Measurements from ENCODE around the gene LCTL. TPM values are rescaled to one million over a fixed set of nuclear protein-coding genes. Genes with fewer than 3 reads are reported as not detected.

LCTL gene
- total RNA-seq, 2 donors from 2014 or later = 0.51 to 0.77 TPM

- Mint-ChIP-seq H3K27ac (no peak overlapping the region), H3K4me1 (no peaks in the 10 kb centered on the region), H3K9me3 (no peaks in the 10 kb centered on the region), H3K4me3 (no peak overlapping the region), H3K27me3 (ENCODE audit: insufficient read depth) (no peaks in the 10 kb centered on the region), H3K36me3 (ENCODE audit: low read depth) (peaks cover 44% of the 10 kb centered on the region)
- TF ChIP-seq, protein P1, sequence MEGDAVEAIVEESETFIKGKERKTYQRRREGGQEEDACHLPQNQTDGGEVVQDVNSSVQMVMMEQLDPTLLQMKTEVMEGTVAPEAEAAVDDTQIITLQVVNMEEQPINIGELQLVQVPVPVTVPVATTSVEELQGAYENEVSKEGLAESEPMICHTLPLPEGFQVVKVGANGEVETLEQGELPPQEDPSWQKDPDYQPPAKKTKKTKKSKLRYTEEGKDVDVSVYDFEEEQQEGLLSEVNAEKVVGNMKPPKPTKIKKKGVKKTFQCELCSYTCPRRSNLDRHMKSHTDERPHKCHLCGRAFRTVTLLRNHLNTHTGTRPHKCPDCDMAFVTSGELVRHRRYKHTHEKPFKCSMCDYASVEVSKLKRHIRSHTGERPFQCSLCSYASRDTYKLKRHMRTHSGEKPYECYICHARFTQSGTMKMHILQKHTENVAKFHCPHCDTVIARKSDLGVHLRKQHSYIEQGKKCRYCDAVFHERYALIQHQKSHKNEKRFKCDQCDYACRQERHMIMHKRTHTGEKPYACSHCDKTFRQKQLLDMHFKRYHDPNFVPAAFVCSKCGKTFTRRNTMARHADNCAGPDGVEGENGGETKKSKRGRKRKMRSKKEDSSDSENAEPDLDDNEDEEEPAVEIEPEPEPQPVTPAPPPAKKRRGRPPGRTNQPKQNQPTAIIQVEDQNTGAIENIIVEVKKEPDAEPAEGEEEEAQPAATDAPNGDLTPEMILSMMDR (conservative IDR thresholded peaks at IDR 0.05) = no peak
- no peaks in the 10 kb centered on the region for H3K4me1 ChIP-seq (ENCODE audit: control insufficient read depth, insufficient read depth, low read length)
- DNase-seq = no peak
- H3K27me3 ChIP-seq (ENCODE audit: control insufficient read depth, insufficient read depth, low read length, poor library complexity, severe bottlenecking) = no peaks in the 10 kb centered on the region
- H3K36me3 ChIP-seq (ENCODE audit: control insufficient read depth, insufficient read depth, low read length) = peaks cover 51% of the 10 kb centered on the region
- H3K27ac ChIP-seq (ENCODE audit: low read depth, low read length) = no peak overlapping the region
- H3K4me3 ChIP-seq (ENCODE audit: low read length) = no peak overlapping the region
- H3K9ac ChIP-seq (ENCODE audit: extremely low read depth, low read length, poor library complexity, severe bottlenecking) = no peak overlapping the region
- no peaks in the 10 kb centered on the region for H3K9me3 ChIP-seq (ENCODE audit: control insufficient read depth, low read length)
- 60 to 86% methylated on average over 1 of the region's 1 CpG for WGBS, 2 experiments (ENCODE audit: insufficient coverage in 1 of 2, insufficient read length in 1 of 2)
Observed at GRCh38 chr15:66545255-66545654, 20.5 kb downstream of the LCTL start.

DNA sequence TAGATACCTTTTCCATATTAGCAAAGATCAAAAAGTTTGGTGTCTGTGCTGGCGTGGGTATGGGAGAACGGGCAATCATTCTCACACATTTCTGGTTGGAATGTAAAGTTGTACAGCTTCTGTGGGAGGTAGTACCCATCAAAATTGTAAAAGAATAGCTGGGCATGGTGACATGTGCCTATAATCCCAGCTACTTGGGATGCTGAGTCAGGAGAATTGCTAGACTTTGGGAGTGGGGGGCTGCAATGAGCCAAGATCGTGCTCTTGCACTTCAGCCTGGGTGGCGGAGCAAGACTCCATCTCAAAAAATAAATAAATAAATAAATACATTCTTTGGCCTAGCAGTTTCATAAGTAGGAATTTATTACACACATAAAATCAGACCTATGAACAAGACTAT lies 22.9 kb downstream of the LCTL start:
- no peak overlapping the region for H3K27ac ChIP-seq (ENCODE audit: low read depth, low read length)
- H3K36me3 ChIP-seq (ENCODE audit: control insufficient read depth, insufficient read depth, low read length) = peaks cover 56% of the 10 kb centered on the region
- H3K4me1 ChIP-seq (ENCODE audit: control insufficient read depth, insufficient read depth, low read length) = no peaks in the 10 kb centered on the region
- 100% methylated on average over 1 to 2 of the region's 4 CpGs for WGBS, 2 experiments (ENCODE audit: insufficient coverage in 1 of 2, insufficient read length in 1 of 2)
- no peaks in the 10 kb centered on the region for H3K9me3 ChIP-seq (ENCODE audit: control insufficient read depth, low read length)
- H3K27me3 ChIP-seq (ENCODE audit: control insufficient read depth, insufficient read depth, low read length, poor library complexity, severe bottlenecking) = no peaks in the 10 kb centered on the region
- Mint-ChIP-seq H3K36me3 (ENCODE audit: low read depth) (peaks cover 54% of the 10 kb centered on the region), H3K27ac (no peak overlapping the region), H3K9me3 (no peaks in the 10 kb centered on the region), H3K4me1 (no peaks in the 10 kb centered on the region), H3K4me3 (no peak overlapping the region), H3K27me3 (ENCODE audit: insufficient read depth) (no peaks in the 10 kb centered on the region)
- H3K4me3 ChIP-seq (ENCODE audit: low read length) = no peak overlapping the region
- TF ChIP-seq, protein P1 (conservative IDR thresholded peaks at IDR 0.05) = no peak
- no peak overlapping the region for H3K9ac ChIP-seq (ENCODE audit: extremely low read depth, low read length, poor library complexity, severe bottlenecking)
- DNase-seq = no peak

DNA sequence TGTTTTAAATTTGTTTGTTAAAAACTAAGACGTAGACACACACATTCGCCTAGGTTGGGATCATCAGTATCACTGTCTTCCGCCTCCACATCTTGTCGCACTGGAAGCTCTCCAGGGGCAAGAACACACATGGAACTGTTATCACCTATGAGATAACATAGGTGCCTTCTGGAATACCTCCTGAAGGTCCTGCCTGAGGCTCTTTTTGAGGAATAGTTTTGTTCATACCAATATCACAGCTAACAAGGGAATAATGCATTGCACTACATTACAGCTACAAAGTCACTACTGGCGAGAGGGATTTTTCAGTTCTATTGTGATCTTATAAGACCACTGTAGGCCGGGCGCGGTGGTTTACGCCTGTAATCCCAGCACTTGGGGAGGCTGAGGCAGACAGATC lies 30.7 kb downstream of the LCTL start:
- Mint-ChIP-seq H3K36me3 (ENCODE audit: low read depth) (peaks cover 48% of the 10 kb centered on the region), H3K27ac (no peak overlapping the region), H3K4me3 (no peak overlapping the region), H3K4me1 (no peaks in the 10 kb centered on the region), H3K27me3 (ENCODE audit: insufficient read depth) (no peaks in the 10 kb centered on the region), H3K9me3 (no peaks in the 10 kb centered on the region)
- Histone ChIP-seq H3K36me3 (ENCODE audit: control insufficient read depth, insufficient read depth, low read length) (peaks cover 73% of the 10 kb centered on the region), H3K27ac (ENCODE audit: low read depth, low read length) (no peak overlapping the region), H3K9ac (ENCODE audit: extremely low read depth, low read length, poor library complexity, severe bottlenecking) (no peak overlapping the region), H3K27me3 (ENCODE audit: control insufficient read depth, insufficient read depth, low read length, poor library complexity, severe bottlenecking) (no peaks in the 10 kb centered on the region), H3K4me3 (ENCODE audit: low read length) (no peak overlapping the region), H3K9me3 (ENCODE audit: control insufficient read depth, low read length) (no peaks in the 10 kb centered on the region), H3K4me1 (ENCODE audit: control insufficient read depth, insufficient read depth, low read length) (no peaks in the 10 kb centered on the region)
- TF ChIP-seq, protein P1 (conservative IDR thresholded peaks at IDR 0.05) = no peak
- no peak for DNase-seq
- 91 to 93% methylated on average over 9 of the region's 9 CpGs for WGBS, 2 experiments (ENCODE audit: insufficient coverage in 1 of 2, insufficient read length in 1 of 2)

All from endodermal cell (in vitro differentiated cells).